Measurements from ENCODE around the gene TRPV5. TPM values are rescaled to one million over a fixed set of nuclear protein-coding genes. Genes with fewer than 3 reads are reported as not detected.

The TRPV5 gene
- total and polyA plus RNA-seq, 2 of the 8 experiments (the other 6 are each of a cell fraction or from before 2014, with no cell fraction given) = 0.03 TPM; not detected in 1

- H4K8ac ChIP-seq (ENCODE audit: extremely low read depth, insufficient read depth, low read length) = no peak overlapping the region
- 96% methylated on average over 4 of the region's 4 CpGs; no CpG with 5 or more reads in 1 of the 2 experiments for WGBS, 2 experiments (ENCODE audit: extremely low coverage in 1 of 2, insufficient coverage in 1 of 2, insufficient read length in 1 of 2, insufficient replicate concordance in 2 of 2, low coverage in 1 of 2, low lambda C conversion rate in 2 of 2, missing lambda C conversion rate in 1 of 2)
- no peak overlapping the region for H2AFZ ChIP-seq (ENCODE audit: low read length)
- H3K79me1 ChIP-seq (ENCODE audit: low read depth, low read length) = no peaks in the 10 kb centered on the region
- H4K20me1 ChIP-seq (replicated peaks in 1 of 2; ENCODE audit: control insufficient read depth in 1 of 2, insufficient read depth in 2 of 2, low read length in 2 of 2) = no peaks in the 10 kb centered on the region
- no peak overlapping the region for H3K4ac ChIP-seq (replicated peaks; ENCODE audit: insufficient read length, low read depth, low read length)
- CTCF ChIA-PET (ENCODE audit: partially characterized antibody) = interaction anchor here (0.9 to 2.5 kb wide), 4 partner anchors 32 to 246 kb away, joined by 3 to 9 read pairs (median 4); no protein-coding TSS in a partner anchor
- no peak for FAIRE-seq
- no peak overlapping the region for H2AK5ac ChIP-seq (ENCODE audit: low read depth, low read length)
- no peaks in the 10 kb centered on the region; a peak in 1 of 4 replicates for H3K9me3 ChIP-seq (ENCODE audit: insufficient read depth in 2 of 2, low read depth in 1 of 2, low read length in 1 of 2)
- H3K27me3 ChIP-seq (replicated peaks in 1 of 4; ENCODE audit: control insufficient read depth in 3 of 4, extremely low read depth in 1 of 4, insufficient read depth in 3 of 4, low read length in 3 of 4) = no peaks in the 10 kb centered on the region
- H3K14ac ChIP-seq (ENCODE audit: insufficient read length) = no peak overlapping the region
- H3K4me1 ChIP-seq (replicated peaks in 1 of 4; ENCODE audit: control insufficient read depth in 3 of 4, insufficient read depth in 4 of 4, low read length in 3 of 4) = no peaks in the 10 kb centered on the region
- no peak for DNase-seq (ENCODE audit: low read depth in 1 of 2, low spot score in 2 of 2)
- no peak overlapping the region for H2BK20ac ChIP-seq (ENCODE audit: low read length)
- H3K27ac ChIP-seq (ENCODE audit: low read depth, low read length) = no peak overlapping the region
- POLR2A ChIA-PET (ENCODE audit: partially characterized antibody) = no interaction called here
- no peak overlapping the region for H2BK120ac ChIP-seq (replicated peaks; ENCODE audit: low read depth, low read length)
- no peak overlapping the region for H2BK5ac ChIP-seq (ENCODE audit: low read depth, low read length)
- H4K5ac ChIP-seq (ENCODE audit: insufficient read length, low read depth, low read length) = no peak overlapping the region
- no peak overlapping the region for H3K9ac ChIP-seq (replicated peaks in 1 of 4; ENCODE audit: extremely low read depth in 1 of 4, low read depth in 3 of 4, low read length in 3 of 4)
- TF ChIP-seq NANOG (IDR thresholded peaks at IDR 0.05; ENCODE audit: insufficient read depth, low read depth, low read length, poor library complexity, severe bottlenecking) (no peak), RFX5 (IDR thresholded peaks at IDR 0.05; ENCODE audit: borderline replicate concordance, low read depth, low read length) (no peak), KDM1A (IDR thresholded peaks at IDR 0.05; ENCODE audit: borderline replicate concordance, low read length) (no peak), SP4 (IDR thresholded peaks at IDR 0.05; ENCODE audit: low read length) (no peak), USF2 (IDR thresholded peaks at IDR 0.05; ENCODE audit: low read length) (no peak)
- H3K4me2 ChIP-seq (ENCODE audit: insufficient read depth in 1 of 2, low read depth in 2 of 2, low read length in 2 of 2) = no peak overlapping the region
- H3K79me2 ChIP-seq (ENCODE audit: control insufficient read depth in 1 of 2, insufficient read depth in 2 of 2, low read length in 2 of 2) = no peaks in the 10 kb centered on the region
- H3K4me3 ChIP-seq (ENCODE audit: extremely low read depth in 1 of 4, insufficient read depth in 2 of 4, low read depth in 3 of 4, low read length in 4 of 4) = no peak overlapping the region
- H3K36me3 ChIP-seq (ENCODE audit: control insufficient read depth in 2 of 4, insufficient read depth in 4 of 4, low read length in 3 of 4) = no peaks in the 10 kb centered on the region
- no peak overlapping the region for H2BK12ac ChIP-seq (ENCODE audit: low read depth, low read length)
- H3K23me2 ChIP-seq (ENCODE audit: low read depth, low read length) = no peaks in the 10 kb centered on the region
- no peak overlapping the region for H3K56ac ChIP-seq (replicated peaks; ENCODE audit: insufficient read length, low read depth, low read length)
- no peak overlapping the region for H4K91ac ChIP-seq (replicated peaks; ENCODE audit: insufficient read length, low read length)
- H2BK15ac ChIP-seq (ENCODE audit: low read length) = no peak overlapping the region
- H3K18ac ChIP-seq (ENCODE audit: extremely low read depth, low read length) = no peak overlapping the region
- H3K23ac ChIP-seq (ENCODE audit: insufficient read length) = no peak overlapping the region
Observed at GRCh38 chr7:142969183-142969582, 35.6 kb upstream of the TRPV5 start.

Data from H1 (cell line).